Esophagus muscularis mucosa (tissue), 4 donors: Measurements from ENCODE around the gene PCDHB11. TPM values are rescaled to one million over a fixed set of nuclear protein-coding genes. Genes with fewer than 3 reads are reported as not detected.
"Not testable (repeated sequence)": the region's sequence is repeated elsewhere in the genome, so short reads cannot be mapped to it uniquely, and the experiment has no call there.

Experiments
- DNase-seq: peaks from one replicate; pipeline ENCODE4 v3.0.0-alpha.2; 2017; ENCODE audit errors: extremely low spot score
- H3K27ac ChIP-seq, 4 donors: fragments of 200-600 bp; sonication (generic); replicated peaks in 1 of 4; 1 replicate in 3 of 4; 2 replicates in 1 of 4; pipeline ENCODE4 v1.5.1; 2016 to 2019; ENCODE audit warnings: mild to moderate bottlenecking in 1 of 4
- H3K27me3 ChIP-seq, 4 donors: fragments of 200-600 bp; sonication (generic); one replicate each; pipeline versions ENCODE4 v1.5.1 to v1.6.0; 2016 to 2019
- H3K36me3 ChIP-seq, 4 donors: fragments of 200-600 bp; sonication (generic); one replicate each; pipeline ENCODE4 v1.5.1; 2016 to 2019
- H3K4me1 ChIP-seq, 4 donors: fragments of 200-600 bp; sonication (generic); one replicate each; pipeline ENCODE4 v1.5.1; 2016 to 2019
- H3K4me3 ChIP-seq, 4 donors: fragments of 200-600 bp; sonication (generic); 1 replicate in 2 of 4; 2 replicates in 2 of 4; pipeline ENCODE4 v1.5.1; 2016 to 2019; ENCODE audit warnings: mild to moderate bottlenecking in 4 of 4, moderate library complexity in 1 of 4
- H3K9me3 ChIP-seq, 4 donors: fragments of 200-600 bp; sonication (generic); 1 replicate in 3 of 4; 2 replicates in 1 of 4; pipeline ENCODE4 v1.5.1; 2016 to 2019
- EP300 ChIP-seq: sonication (generic); formaldehyde crosslinking; IDR thresholded peaks from one replicate; pipeline ENCODE4 v1.6.1; 2017; ENCODE audit warnings: antibody characterized with exemption
- POLR2A ChIP-seq: fragments of 450-650 bp; IDR thresholded peaks from one replicate; pipeline ENCODE4 v1.6.1; 2017; ENCODE audit warnings: antibody characterized with exemption, moderate library complexity, mild to moderate bottlenecking, low read depth
- POLR2AphosphoS5 ChIP-seq, 2 donors: sonication (generic); formaldehyde crosslinking; IDR thresholded peaks; one replicate each; pipeline ENCODE4 v1.6.1; 2017; ENCODE audit warnings: antibody characterized with exemption in 2 of 2
- WGBS: methylation state at CpG from one replicate; pipeline ENCODE4 v1.1.5; 2018; 5-methylcytosine and 5-hydroxymethylcytosine counted together
- intact Hi-C: fragments of 100-400 bp; cut with DNase I; formaldehyde crosslinking; loops from one replicate; pipeline ENCODE4 v1.15.1; 2023
- total RNA-seq, 4 donors: library from RNA; depleted of rRNA; stranded (reverse); fragments of >200 nt; gene quantifications; one replicate each; pipeline versions ENCODE4 v1.1.0 to v1.2.1, GENCODE V29; 2016
- TF ChIP-seq, protein P1 (sequence below), 3 experiments: fragments of 200-600 bp in 2 of 3; fragments of 450-650 bp in 1 of 3; sonication (generic) in 2 of 3; IDR thresholded peaks; one replicate each; pipeline ENCODE4 v1.5.1; 2017 to 2019; ENCODE audit warnings: antibody characterized with exemption in 3 of 3, mild to moderate bottlenecking in 2 of 3, moderate library complexity in 1 of 3

Gene PCDHB11
- total RNA-seq, 4 donors from 2014 or later = 1.7 to 4.6 (median 2.9) TPM

GRCh38 chr5:141223112-141223783 is 23.8 kb downstream of the PCDHB11 start, which contains the start of gene PCDHB14:
Gene PCDHB14 (plus strand): TSS chr5:141223343. CDS start chr5:141223506, 163 bp downstream.
- Histone ChIP-seq H3K36me3 (peaks cover 0 to 7% (median 2%) of the 10 kb centered on the region in 4 donors), H3K27ac (peak within 1 kb of the TSS in 1 of 4 donors; percentile 20), H3K27me3 (no peaks in the 10 kb centered on the region), H3K4me3 (peak within 1 kb of the TSS; percentile 27 to 44 (median 37)), H3K4me1 (no peaks in the 10 kb centered on the region), H3K9me3 (peaks cover 0 to 96% (median 95%) of the 10 kb centered on the region in 4 donors)
- DNase-seq = no peak
- TF ChIP-seq POLR2AphosphoS5 (IDR thresholded peaks at IDR 0.05) (no peak), POLR2A (no peak), EP300 (no peak)
- TF ChIP-seq, protein P1, sequence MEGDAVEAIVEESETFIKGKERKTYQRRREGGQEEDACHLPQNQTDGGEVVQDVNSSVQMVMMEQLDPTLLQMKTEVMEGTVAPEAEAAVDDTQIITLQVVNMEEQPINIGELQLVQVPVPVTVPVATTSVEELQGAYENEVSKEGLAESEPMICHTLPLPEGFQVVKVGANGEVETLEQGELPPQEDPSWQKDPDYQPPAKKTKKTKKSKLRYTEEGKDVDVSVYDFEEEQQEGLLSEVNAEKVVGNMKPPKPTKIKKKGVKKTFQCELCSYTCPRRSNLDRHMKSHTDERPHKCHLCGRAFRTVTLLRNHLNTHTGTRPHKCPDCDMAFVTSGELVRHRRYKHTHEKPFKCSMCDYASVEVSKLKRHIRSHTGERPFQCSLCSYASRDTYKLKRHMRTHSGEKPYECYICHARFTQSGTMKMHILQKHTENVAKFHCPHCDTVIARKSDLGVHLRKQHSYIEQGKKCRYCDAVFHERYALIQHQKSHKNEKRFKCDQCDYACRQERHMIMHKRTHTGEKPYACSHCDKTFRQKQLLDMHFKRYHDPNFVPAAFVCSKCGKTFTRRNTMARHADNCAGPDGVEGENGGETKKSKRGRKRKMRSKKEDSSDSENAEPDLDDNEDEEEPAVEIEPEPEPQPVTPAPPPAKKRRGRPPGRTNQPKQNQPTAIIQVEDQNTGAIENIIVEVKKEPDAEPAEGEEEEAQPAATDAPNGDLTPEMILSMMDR (IDR thresholded peaks at IDR 0.05) = peak in 1 of 3 experiments; percentile 16
- intact Hi-C loops = no loop called here
- 29% methylated on average over 15 of the region's 15 CpGs for WGBS

- intact Hi-C loops, H3K4me1 ChIP-seq, H3K27ac ChIP-seq, H3K36me3 ChIP-seq, H3K27me3 ChIP-seq, H3K4me3 ChIP-seq, DNase-seq: not testable (repeated sequence)
- WGBS = 13% methylated on average over 4 of the region's 40 CpGs
- H3K9me3 ChIP-seq = peaks cover 0 to 92% (median 89%) of the 10 kb centered on the region in 4 donors
Measured at GRCh38 chr5:141224844-141225243, 25.4 kb downstream of the PCDHB11 start.

DNA sequence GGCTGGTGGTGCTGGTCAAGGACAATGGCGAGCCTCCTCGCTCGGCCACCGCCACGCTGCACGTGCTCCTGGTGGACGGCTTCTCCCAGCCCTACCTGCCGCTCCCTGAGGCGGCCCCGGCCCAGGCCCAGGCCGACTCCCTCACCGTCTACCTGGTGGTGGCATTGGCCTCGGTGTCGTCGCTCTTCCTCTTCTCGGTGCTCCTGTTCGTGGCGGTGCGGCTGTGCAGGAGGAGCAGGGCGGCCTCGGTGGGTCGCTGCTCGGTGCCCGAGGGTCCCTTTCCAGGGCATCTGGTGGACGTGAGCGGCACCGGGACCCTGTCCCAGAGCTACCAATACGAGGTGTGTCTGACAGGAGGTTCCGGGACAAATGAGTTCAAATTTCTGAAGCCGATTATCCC is 26.0 kb downstream of the PCDHB11 start:
- H3K4me3 ChIP-seq, H3K27ac ChIP-seq, H3K27me3 ChIP-seq, DNase-seq, intact Hi-C loops, H3K4me1 ChIP-seq, H3K36me3 ChIP-seq: not testable (repeated sequence)
- 19% methylated on average over 20 of the region's 30 CpGs for WGBS
- H3K9me3 ChIP-seq = peaks cover 0 to 91% (median 85%) of the 10 kb centered on the region in 4 donors

DNA sequence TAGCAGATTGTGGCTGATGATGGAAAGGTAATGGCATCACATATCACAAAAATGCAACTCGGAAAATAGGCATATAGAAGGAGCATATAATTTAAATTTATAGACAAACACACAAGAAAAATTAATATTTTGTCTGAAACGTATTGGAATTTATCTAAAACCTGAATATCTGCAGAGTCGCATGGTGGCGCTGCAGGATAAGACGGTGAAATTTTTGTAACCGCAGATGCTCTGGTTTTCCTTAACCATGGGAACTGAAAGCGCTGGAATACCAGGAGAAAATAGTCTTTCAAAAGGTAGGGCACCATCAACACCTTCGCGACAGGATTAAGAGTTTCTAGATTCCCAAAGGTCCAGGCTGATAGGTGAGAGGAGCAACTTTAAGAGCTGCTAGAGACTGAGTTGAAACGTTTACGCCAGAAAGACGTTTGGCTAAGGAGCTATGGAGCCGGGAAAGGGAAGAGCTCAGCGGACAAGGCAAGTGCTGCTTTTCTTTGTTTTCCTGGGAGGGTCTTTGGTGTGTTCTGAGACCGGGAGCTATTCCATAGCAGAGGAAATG is 34.8 kb downstream of the PCDHB11 start:
- intact Hi-C loops = no loop called here
- H3K9me3 ChIP-seq = peaks cover 3 to 94% (median 83%) of the 10 kb centered on the region in 4 donors
- H3K27me3 ChIP-seq = peaks cover 0 to 8% (median 0%) of the 10 kb centered on the region in 4 donors
- peaks cover 0 to 5% (median 0%) of the 10 kb centered on the region in 4 donors for H3K36me3 ChIP-seq
- no peak overlapping the region for H3K27ac ChIP-seq
- H3K4me3 ChIP-seq = peak overlapping the region; percentile 24 to 37 (median 34)
- 8% methylated on average over 15 of the region's 15 CpGs for WGBS
- DNase-seq = no peak
- no peaks in the 10 kb centered on the region for H3K4me1 ChIP-seq
- TF ChIP-seq EP300 (no peak), POLR2AphosphoS5 (IDR thresholded peaks at IDR 0.05) (no peak), POLR2A (no peak)
- TF ChIP-seq, protein P1 (IDR thresholded peaks at IDR 0.05) = peak in 1 of 3 experiments; percentile 25

DNA sequence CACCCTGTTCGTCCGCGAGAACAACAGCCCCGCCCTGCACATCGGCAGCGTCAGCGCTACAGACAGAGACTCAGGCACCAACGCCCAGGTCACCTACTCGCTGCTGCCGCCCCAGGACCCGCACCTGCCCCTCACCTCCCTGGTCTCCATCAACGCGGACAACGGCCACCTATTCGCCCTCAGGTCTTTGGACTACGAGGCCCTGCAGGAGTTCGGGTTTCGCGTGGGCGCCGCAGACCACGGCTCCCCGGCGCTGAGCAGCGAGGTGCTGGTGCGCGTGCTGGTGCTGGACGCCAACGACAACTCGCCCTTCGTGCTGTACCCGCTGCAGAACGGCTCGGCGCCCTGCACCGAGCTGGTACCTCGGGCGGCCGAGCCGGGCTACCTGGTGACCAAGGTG is 36.5 kb downstream of the PCDHB11 start:
- H3K27ac ChIP-seq, H3K27me3 ChIP-seq, intact Hi-C loops, H3K4me3 ChIP-seq, DNase-seq, H3K36me3 ChIP-seq, H3K4me1 ChIP-seq: not testable (repeated sequence)
- 18% methylated on average over 18 of the region's 40 CpGs for WGBS
- H3K9me3 ChIP-seq = peaks cover 3 to 100% (median 93%) of the 10 kb centered on the region in 4 donors

DNA sequence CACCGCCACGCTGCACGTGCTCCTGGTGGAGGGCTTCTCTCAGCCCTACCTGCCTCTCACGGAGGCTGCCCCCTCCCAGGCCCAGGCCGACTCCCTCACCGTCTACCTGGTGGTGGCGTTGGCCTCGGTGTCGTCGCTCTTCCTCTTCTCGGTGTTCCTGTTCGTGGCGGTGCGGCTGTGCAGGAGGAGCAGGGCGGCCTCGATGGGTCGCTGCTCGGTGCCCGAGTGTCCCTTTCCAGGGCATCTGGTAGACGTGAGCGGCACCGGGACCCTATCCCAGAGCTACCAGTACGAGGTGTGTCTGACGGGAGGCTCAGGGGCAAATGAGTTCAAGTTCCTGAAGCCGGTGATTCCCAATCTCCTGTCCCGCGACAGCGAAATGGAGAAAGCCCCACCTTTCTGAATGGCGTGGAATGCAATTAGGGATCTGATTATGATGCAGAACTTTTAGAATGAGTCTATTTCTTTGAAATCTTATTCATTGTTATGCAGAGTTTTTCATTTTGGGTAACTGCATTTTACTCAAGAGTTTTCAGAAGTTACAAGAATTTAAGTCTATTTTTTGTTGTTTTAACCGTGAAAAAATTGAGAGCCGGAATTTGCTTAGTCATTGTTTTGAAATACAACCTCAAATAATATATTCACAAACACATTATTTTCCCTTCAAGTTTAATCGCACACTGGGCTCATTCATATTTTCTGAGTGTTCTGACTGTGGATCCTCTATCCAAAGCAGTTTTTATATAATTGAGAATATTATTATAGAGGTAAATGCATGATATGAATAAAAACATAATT is 37.3 kb downstream of the PCDHB11 start:
- TF ChIP-seq, protein P1 (IDR thresholded peaks at IDR 0.05) = no peak
- no peak for TF ChIP-seq EP300
- TF ChIP-seq POLR2AphosphoS5 (IDR thresholded peaks at IDR 0.05) = no peak
- TF ChIP-seq POLR2A = no peak
- Histone ChIP-seq H3K4me3 (no peak overlapping the region), H3K9me3 (peaks cover 10 to 100% (median 94%) of the 10 kb centered on the region in 4 donors), H3K27me3 (peaks cover 0 to 16% (median 0%) of the 10 kb centered on the region in 4 donors), H3K36me3 (peaks cover 0 to 5% (median 0%) of the 10 kb centered on the region in 4 donors), H3K27ac (no peak overlapping the region), H3K4me1 (no peaks in the 10 kb centered on the region)
- no peak for DNase-seq
- intact Hi-C loops = no loop called here
- WGBS = 23% methylated on average over 19 of the region's 32 CpGs
